ENCODE measurements around the gene CFAP45. TPM values are rescaled to one million over a fixed set of nuclear protein-coding genes. Genes with fewer than 3 reads are reported as not detected.
"Not testable (repeated sequence)": the region's sequence is repeated elsewhere in the genome, so short reads cannot be mapped to it uniquely, and the experiment has no call there.

Gene CFAP45
- total RNA-seq, 1 donor from 2014 or later, result 1.4 TPM

- DNase-seq (ENCODE audit: low read depth, low spot score), result no peak
Observed at GRCh38 chr1:159908031-159908940, 8.3 kb upstream of the CFAP45 start.

DNA sequence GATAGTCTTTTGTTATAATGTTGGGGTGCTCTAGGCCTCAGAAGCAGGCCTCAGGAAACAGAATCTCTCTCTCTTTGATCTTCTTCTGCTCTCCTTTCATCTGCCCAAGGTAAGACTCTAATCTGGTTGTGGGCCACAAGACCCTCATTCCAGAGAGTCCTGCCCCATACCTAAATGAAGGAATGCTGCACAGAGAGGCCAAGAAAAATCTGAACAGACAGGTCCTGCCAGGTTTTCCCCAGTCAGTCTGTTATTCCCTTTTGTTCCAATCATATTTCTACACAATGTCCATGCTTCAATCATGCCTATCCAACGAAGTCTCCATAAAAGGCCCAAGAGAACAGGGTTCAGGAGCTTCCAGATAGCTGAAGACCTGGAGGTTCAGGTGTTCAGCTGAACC lies 7.0 kb upstream of the CFAP45 start:
- DNase-seq (ENCODE audit: low read depth, low spot score), result no peak

DNA sequence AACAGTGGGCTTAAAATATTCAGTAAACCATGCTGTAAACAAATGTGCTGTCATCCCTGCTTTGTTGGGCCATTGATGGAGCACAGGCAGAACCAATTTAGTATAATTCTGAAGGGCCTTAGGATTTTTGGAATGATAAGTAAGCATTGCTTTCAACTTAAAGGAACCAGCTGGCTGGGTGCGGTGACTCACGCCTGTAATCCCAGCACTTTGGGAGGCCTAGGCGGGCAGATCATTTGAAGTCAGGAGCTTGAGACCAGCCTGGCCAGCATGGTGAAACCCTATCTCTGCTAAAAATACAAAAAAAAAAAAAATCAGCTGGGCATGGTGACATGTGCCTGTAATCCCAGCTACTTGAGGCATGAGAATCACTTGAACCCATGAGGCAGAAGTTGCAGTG lies 4.1 kb upstream of the CFAP45 start:
- DNase-seq (ENCODE audit: low read depth, low spot score), result not testable (repeated sequence)

DNA sequence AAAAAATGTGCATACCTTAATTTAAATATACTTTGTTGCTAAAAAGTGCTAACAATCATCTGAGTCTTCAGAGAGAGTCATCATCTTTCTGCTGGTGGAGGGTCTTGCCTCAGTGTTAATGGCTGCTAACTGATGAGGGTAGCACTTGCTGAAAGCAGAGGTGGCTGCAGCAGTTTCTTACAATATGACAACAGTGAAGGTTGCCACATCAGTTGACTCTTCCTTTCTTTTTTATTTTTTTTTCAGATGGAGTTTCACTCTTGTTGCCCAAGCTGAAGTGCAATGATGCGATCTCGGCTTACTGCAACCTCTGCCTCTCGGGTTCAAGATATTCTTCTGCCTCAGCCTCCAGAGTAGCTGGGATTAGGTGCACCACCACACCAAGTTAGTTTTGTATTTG lies 2.6 kb upstream of the CFAP45 start:
- no peak for DNase-seq (ENCODE audit: low read depth, low spot score)

- DNase-seq (ENCODE audit: low read depth, low spot score), result no peak
Observed at GRCh38 chr1:159900755-159901360, 893 bp upstream of the CFAP45 start.

DNA sequence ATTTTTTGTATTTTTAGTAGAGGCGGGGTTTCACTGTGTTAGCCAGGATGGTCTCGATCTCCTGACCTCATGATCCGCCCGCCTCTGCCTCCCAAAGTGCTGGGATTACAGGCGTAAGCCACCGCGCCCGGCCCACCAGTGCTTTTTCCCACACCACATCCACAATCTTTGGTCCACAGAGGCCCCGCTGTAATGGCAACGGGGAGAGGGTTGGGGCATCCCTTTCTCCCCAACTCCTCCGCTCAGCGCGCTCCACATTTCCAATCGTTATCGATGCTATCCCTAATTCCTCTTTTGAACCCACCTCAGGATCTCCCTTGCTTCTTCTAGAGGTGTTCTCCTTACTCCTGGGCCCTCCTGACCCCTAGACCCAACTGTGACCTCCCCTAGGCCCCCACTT lies 331 bp downstream of the CFAP45 start:
- not testable (repeated sequence) for DNase-seq (ENCODE audit: low read depth, low spot score)

- no peak for DNase-seq (ENCODE audit: low read depth, low spot score)
Observed at GRCh38 chr1:159898527-159898926, 1.4 kb downstream of the CFAP45 start.

GRCh38 chr1:159897962-159898361 lies 2.0 kb downstream of the CFAP45 start:
- DNase-seq (ENCODE audit: low read depth, low spot score), result no peak

DNA sequence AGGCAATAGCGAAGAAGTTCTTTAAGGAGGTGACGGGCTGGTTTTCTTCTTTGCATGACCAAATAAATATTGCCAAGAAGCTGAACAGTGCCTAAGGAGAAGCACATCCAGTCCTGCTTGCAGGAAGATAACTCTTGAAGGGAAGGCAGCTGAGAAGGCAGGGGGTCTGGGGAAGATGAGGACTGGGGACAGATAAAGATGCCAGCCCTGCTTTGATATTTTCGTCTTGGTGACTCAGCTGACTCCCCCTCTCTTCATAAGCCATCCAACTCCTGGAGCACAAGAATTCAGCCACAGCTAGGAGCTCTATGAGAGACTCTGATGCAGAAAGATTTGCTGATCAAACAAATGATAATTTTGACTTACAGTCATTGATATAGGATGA lies 3.4 kb downstream of the CFAP45 start:
- DNase-seq (ENCODE audit: low read depth, low spot score), result no peak

DNA sequence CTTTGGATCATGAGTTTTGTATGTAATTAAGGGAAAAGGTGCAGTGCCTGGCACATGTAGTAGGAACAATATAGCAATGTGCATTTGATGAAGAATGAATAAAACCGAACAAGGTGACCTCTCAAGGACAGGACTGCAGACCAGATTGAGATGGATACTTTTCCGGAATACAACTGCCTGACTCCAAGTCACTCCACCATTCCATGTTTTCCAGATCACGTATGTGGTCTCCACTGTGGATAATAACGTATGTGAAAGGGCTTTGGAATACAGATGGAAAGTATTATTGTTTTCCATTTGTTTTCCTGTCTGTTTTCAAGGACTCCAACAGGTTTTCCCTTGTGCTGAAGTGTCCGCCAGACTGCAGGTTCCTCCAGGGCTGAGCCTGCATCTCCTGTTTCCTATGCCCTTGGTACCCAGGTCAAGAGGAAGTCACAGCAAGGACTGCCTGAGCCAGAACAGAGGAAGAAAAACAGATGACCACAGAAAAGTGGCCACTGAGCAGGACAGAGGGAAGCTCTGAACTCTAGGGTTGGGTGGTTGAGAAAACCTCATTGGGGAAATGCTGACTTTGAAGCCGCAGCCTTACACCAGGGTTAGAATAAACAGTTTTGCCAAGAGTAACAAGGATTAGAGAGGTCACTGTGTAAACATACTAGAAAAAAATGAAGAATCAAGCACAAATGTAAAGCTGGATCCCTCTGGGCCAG lies 4.0 kb downstream of the CFAP45 start:
- no peak for DNase-seq (ENCODE audit: low read depth, low spot score)

- DNase-seq (ENCODE audit: low read depth, low spot score), result no peak
Observed at GRCh38 chr1:159895286-159895685, 4.7 kb downstream of the CFAP45 start.

- no peak for DNase-seq (ENCODE audit: low read depth, low spot score)
Observed at GRCh38 chr1:159892944-159893343, 7.0 kb downstream of the CFAP45 start.

DNA sequence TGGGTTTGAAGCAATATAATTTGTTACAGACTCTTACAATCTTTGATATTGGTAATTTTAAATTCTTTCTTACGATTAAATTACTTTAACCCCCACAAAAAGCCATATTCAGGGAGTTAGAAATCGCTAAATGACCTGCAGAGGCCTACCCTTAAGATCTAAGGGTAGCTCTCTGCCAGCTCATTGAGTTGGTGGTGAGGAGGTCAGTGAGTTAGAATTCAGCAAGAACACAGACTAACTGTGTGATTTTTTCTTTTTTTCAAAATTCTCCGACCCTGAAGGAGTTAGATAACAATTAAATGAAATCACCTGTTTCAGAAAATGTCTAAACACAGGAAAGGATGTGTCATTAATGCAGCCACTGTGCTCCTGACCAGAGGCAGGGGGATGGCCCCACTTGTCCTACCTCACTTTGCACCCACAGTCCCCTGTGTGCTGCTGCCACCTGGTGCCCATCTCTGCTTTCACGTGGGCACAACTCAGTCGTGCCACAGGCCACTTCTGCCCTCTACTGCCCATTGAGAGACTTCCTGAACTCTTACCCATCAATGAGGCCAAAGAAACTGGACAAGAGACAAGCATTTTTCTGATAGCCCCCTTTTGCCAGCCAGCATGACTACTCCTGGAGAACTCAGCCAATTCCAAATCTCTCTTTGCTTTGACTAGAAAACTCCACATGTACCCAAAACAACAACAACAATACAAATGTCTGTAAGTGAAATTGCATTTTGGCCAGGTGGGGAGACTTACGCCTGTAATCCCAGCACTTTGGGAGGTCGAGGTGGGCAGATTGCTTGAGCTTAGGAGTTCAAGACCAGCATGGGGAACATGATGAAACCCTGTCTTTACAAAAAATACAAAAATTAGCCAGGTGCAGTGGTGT lies 8.4 kb downstream of the CFAP45 start:
- DNase-seq (ENCODE audit: low read depth, low spot score), result peak; percentile 79

- DNase-seq (ENCODE audit: low read depth, low spot score), result no peak
Observed at GRCh38 chr1:159890390-159890789, 9.6 kb downstream of the CFAP45 start.

DNA sequence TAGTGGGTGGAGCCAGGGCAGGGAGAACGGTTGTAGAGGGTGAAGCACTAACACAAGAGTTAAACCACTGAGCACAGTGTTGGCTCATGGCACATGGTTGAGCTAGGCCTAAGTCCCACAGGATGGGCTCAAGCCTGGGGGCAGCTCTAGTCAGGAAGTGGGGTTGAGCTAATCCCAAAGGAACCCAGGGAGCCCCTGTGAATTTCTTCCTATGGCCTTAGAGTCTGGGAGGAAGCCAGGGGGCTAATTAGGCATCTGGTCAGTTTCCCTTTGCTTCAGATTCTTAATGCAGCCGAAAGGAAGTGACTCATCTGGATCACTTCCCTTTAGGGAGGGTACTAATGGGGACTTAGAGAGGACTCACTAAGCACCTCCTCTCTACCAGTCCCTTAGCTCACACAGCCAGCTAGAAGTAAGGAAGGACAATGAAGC lies 10.1 kb downstream of the CFAP45 start:
- DNase-seq (ENCODE audit: low read depth, low spot score), result peak; percentile 71

GRCh38 chr1:159889202-159889601 lies 10.8 kb downstream of the CFAP45 start:
- DNase-seq (ENCODE audit: low read depth, low spot score), result no peak

DNA sequence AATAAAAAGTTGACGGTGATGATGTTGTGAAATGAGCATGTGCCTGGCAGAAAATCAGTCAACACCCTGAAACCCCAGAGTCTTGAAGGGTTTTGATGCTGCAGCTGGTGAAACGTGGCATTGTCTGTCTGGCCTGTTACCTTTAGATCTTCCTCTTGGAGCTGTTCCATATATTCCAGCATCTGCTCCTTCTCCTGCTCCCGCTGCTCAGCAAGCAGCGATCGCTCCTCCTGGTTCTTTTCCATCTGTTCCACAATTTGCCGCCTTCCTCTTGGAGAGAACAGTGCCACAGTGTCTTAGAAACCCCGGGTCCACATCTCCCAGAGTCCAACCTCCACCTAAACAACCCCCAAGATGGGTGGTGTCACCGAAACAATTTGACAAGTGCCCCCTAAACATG lies 15.7 kb downstream of the CFAP45 start:
- DNase-seq (ENCODE audit: low read depth, low spot score), result no peak

- DNase-seq (ENCODE audit: low read depth, low spot score), result no peak
Observed at GRCh38 chr1:159883134-159883533, 16.8 kb downstream of the CFAP45 start.

- DNase-seq (ENCODE audit: low read depth, low spot score), result no peak
Observed at GRCh38 chr1:159882527-159882862, 17.5 kb downstream of the CFAP45 start.

DNA sequence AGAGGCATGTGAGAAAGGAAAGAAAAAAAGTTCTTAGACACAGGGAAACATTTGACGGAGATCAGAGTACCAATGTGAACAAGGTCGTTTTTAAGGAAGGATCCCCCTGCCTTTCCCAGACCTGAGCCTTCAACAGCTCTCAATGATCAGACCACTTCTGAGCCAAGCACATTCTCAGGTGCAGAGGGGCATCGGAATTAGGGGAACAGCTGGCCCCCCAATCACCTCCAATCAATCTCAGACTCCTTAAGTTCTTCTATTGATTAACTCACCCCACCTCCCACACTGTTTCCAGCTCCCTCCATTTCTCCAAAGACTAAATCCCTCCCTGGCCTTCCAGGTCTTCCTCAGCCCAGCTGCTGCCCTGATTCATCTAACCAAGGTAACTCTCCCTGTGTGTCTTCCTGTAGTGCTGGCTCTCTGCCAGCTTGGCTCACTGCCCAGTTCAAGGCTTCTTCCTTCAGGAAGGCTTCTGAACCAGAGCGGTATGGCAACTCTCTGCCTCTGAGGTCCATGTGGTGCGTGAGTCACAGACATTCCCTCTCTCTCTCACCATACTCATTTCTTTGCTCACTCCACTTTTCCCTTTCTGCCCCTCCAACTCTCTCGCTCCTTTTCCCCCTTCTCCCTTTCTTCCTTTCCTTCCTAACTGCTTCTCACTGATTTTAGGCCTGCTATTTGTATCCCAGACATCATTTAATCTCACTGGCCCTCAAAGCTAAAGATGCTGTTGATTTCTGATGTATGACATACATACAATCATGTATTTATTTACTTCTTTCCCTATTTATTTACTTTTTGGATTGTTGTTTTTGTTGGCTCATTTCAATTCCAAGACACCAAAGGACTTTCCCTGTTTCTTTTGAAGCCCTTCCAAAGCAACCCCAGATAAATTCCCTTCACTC lies 18.1 kb downstream of the CFAP45 start:
- peak; percentile 85 for DNase-seq (ENCODE audit: low read depth, low spot score)
